ENCODE data around the gene RAB3C.

- no peak for TF ChIP-seq CTCF (IDR thresholded peaks at IDR 0.05)
- TF ChIP-seq POLR2AphosphoS5 (IDR thresholded peaks at IDR 0.05; ENCODE audit: low read depth, low read length): no peak
- no peak for TF ChIP-seq TCF7L2 (IDR thresholded peaks at IDR 0.05; ENCODE audit: low read depth, low read length)
These were observed 83.3 kb downstream of the RAB3C start for GRCh38 chr5:58666141-58666540.

Measured in Panc1 (cell line).